ENCODE data around the gene FAM219A. TPM values are rescaled to one million over a fixed set of nuclear protein-coding genes. Genes with fewer than 3 reads are reported as not detected.
"Not testable (repeated sequence)": the region's sequence is repeated elsewhere in the genome, so short reads cannot be mapped to it uniquely, and the experiment has no call there.

The FAM219A gene
- total RNA-seq, 6 donors from 2014 or later: 10.0 to 33.0 (median 15.2) TPM

GRCh38 chr9:34446468-34446891 is 11.9 kb downstream of the FAM219A start:
- no peaks in the 10 kb centered on the region for H3K36me3 ChIP-seq
- peaks cover 12 to 21% (median 17%) of the 10 kb centered on the region in 4 donors for H3K4me1 ChIP-seq
- H3K27me3 ChIP-seq: no peaks in the 10 kb centered on the region
- DNase-seq (no peak), ATAC-seq (ENCODE audit: low FRiP score in 2 of 2) (no peak)
- no peak overlapping the region for H3K27ac ChIP-seq
- no peaks in the 10 kb centered on the region for H3K9me3 ChIP-seq
- TF ChIP-seq CTCF (IDR thresholded peaks at IDR 0.05): no peak
- TF ChIP-seq EP300 (IDR thresholded peaks at IDR 0.05): no peak
- TF ChIP-seq POLR2AphosphoS5 (IDR thresholded peaks at IDR 0.05): no peak
- no peak for TF ChIP-seq POLR2A (IDR thresholded peaks at IDR 0.05)
- H3K4me3 ChIP-seq: no peak overlapping the region

- H3K27me3 ChIP-seq: no peaks in the 10 kb centered on the region
- no peak for ATAC-seq (ENCODE audit: low FRiP score in 2 of 2)
- TF ChIP-seq CTCF (IDR thresholded peaks at IDR 0.05) (no peak), POLR2A (IDR thresholded peaks at IDR 0.05) (no peak), EP300 (IDR thresholded peaks at IDR 0.05) (no peak), POLR2AphosphoS5 (IDR thresholded peaks at IDR 0.05) (no peak)
These were observed 14.4 kb downstream of the FAM219A start for GRCh38 chr9:34443976-34444375.

GRCh38 chr9:34443533-34443932 is 14.8 kb downstream of the FAM219A start:
- Histone ChIP-seq H3K36me3 (peaks cover 0 to 2% (median 0%) of the 10 kb centered on the region in 4 donors), H3K27ac (no peak overlapping the region), H3K4me3 (no peak overlapping the region), H3K27me3 (no peaks in the 10 kb centered on the region), H3K9me3 (no peaks in the 10 kb centered on the region), H3K4me1 (peaks cover 11 to 18% (median 13%) of the 10 kb centered on the region in 4 donors)
- DNase-seq (no peak), ATAC-seq (ENCODE audit: low FRiP score in 2 of 2) (no peak)
- 60 to 77% methylated on average over 2 of the region's 2 CpGs for WGBS, 2 donors
- TF ChIP-seq POLR2AphosphoS5 (IDR thresholded peaks at IDR 0.05) (no peak), POLR2A (IDR thresholded peaks at IDR 0.05) (no peak), EP300 (IDR thresholded peaks at IDR 0.05) (no peak), CTCF (IDR thresholded peaks at IDR 0.05) (no peak)

More at GRCh38 chr9:34443976-34444375, 14.4 kb downstream of the FAM219A start:
- no peak for DNase-seq
- Histone ChIP-seq H3K4me1 (peaks cover 11 to 18% (median 13%) of the 10 kb centered on the region in 4 donors), H3K36me3 (no peaks in the 10 kb centered on the region), H3K9me3 (no peaks in the 10 kb centered on the region), H3K27ac (no peak overlapping the region), H3K4me3 (no peak overlapping the region)

- no peaks in the 10 kb centered on the region for H3K27me3 ChIP-seq
- WGBS, 2 donors: 95 to 96% methylated on average over 1 of the region's 1 CpG
- no peak overlapping the region for H3K27ac ChIP-seq
- H3K4me3 ChIP-seq: no peak overlapping the region
- no peak for ATAC-seq (ENCODE audit: low FRiP score in 2 of 2)
- TF ChIP-seq EP300 (IDR thresholded peaks at IDR 0.05) (no peak), POLR2AphosphoS5 (IDR thresholded peaks at IDR 0.05) (no peak), CTCF (IDR thresholded peaks at IDR 0.05) (no peak), POLR2A (IDR thresholded peaks at IDR 0.05) (no peak)
- no peaks in the 10 kb centered on the region for H3K9me3 ChIP-seq
- DNase-seq: no peak
- H3K4me1 ChIP-seq: peaks cover 9 to 18% (median 12%) of the 10 kb centered on the region in 4 donors
- H3K36me3 ChIP-seq: peaks cover 0 to 9% (median 2%) of the 10 kb centered on the region in 4 donors
These were observed 15.6 kb downstream of the FAM219A start for GRCh38 chr9:34442770-34443169.

- ATAC-seq (ENCODE audit: low FRiP score in 2 of 2): no peak
These were observed 18.4 kb downstream of the FAM219A start for GRCh38 chr9:34440017-34440416.

GRCh38 chr9:34438465-34438864 is 19.9 kb downstream of the FAM219A start:
- not testable (repeated sequence) for H3K27me3 ChIP-seq; ATAC-seq (ENCODE audit: low FRiP score in 2 of 2); H3K4me3 ChIP-seq; H3K27ac ChIP-seq; H3K36me3 ChIP-seq; DNase-seq; H3K9me3 ChIP-seq
- 90 to 100% methylated on average over 2 to 4 of the region's 4 CpGs for WGBS, 2 donors
- peaks cover 9 to 16% (median 12%) of the 10 kb centered on the region in 4 donors for H3K4me1 ChIP-seq

More at GRCh38 chr9:34440017-34440416, 18.4 kb downstream of the FAM219A start:
- Histone ChIP-seq H3K27ac (no peak overlapping the region), H3K27me3 (no peaks in the 10 kb centered on the region), H3K36me3 (peaks cover 0 to 9% (median 3%) of the 10 kb centered on the region in 4 donors), H3K4me3 (no peak overlapping the region), H3K4me1 (peaks cover 9 to 20% (median 12%) of the 10 kb centered on the region in 4 donors), H3K9me3 (no peaks in the 10 kb centered on the region)
- no peak for TF ChIP-seq CTCF (IDR thresholded peaks at IDR 0.05)
- no peak for TF ChIP-seq EP300 (IDR thresholded peaks at IDR 0.05)
- no peak for TF ChIP-seq POLR2A (IDR thresholded peaks at IDR 0.05)
- no peak for TF ChIP-seq POLR2AphosphoS5 (IDR thresholded peaks at IDR 0.05)
- DNase-seq: no peak

- H3K36me3 ChIP-seq; H3K27me3 ChIP-seq; ATAC-seq (ENCODE audit: low FRiP score in 2 of 2); H3K4me3 ChIP-seq; H3K9me3 ChIP-seq; H3K27ac ChIP-seq: not testable (repeated sequence)
- 94 to 100% methylated on average over 4 to 23 of the region's 28 CpGs for WGBS, 2 donors
- DNase-seq: peak in 1 of 2 donors; percentile 82
- H3K4me1 ChIP-seq: peaks cover 9 to 16% (median 12%) of the 10 kb centered on the region in 4 donors
These were observed 20.5 kb downstream of the FAM219A start for GRCh38 chr9:34437926-34438307.

Data from upper lobe of left lung (tissue), 6 donors.